ENCODE measurements around the gene HNRNPF. TPM values are rescaled to one million over a fixed set of nuclear protein-coding genes. Genes with fewer than 3 reads are reported as not detected.

The HNRNPF gene
- total RNA-seq, 1 experiment from 2014 or later, result 358 TPM

DNA sequence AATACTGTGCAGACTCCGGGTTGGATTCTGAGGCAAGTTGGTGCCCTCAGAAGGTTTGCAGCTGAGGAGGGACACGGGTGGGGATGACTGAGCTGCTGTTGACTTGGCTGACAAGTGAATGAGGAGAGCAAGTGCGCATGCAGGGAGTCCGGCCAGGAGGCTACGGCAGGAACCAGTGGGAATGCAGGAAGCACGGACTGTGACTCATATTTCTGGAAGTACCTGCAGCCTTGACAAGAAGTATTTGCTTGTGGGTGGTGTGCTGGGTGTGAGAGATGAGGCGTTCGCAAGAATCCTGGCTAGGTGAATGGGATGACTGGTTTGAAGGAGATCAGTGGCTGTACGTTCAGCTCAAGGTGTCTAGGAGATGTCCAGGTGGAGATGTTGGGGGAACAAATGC is 68.4 kb downstream of the HNRNPF start (continued):
- TF ChIP-seq ZNF396 (CRISPR knock-in tag; IDR thresholded peaks at IDR 0.05; ENCODE audit: borderline replicate concordance) (no peak), NFATC4 (CRISPR knock-in tag; IDR thresholded peaks at IDR 0.05) (no peak), EMX1 (CRISPR knock-in tag; IDR thresholded peaks at IDR 0.05) (no peak)
- TF ChIP-seq, protein P1, sequence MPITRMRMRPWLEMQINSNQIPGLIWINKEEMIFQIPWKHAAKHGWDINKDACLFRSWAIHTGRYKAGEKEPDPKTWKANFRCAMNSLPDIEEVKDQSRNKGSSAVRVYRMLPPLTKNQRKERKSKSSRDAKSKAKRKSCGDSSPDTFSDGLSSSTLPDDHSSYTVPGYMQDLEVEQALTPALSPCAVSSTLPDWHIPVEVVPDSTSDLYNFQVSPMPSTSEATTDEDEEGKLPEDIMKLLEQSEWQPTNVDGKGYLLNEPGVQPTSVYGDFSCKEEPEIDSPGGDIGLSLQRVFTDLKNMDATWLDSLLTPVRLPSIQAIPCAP (CRISPR knock-in tag; IDR thresholded peaks at IDR 0.05), result no peak
- TF ChIP-seq, protein P2, sequence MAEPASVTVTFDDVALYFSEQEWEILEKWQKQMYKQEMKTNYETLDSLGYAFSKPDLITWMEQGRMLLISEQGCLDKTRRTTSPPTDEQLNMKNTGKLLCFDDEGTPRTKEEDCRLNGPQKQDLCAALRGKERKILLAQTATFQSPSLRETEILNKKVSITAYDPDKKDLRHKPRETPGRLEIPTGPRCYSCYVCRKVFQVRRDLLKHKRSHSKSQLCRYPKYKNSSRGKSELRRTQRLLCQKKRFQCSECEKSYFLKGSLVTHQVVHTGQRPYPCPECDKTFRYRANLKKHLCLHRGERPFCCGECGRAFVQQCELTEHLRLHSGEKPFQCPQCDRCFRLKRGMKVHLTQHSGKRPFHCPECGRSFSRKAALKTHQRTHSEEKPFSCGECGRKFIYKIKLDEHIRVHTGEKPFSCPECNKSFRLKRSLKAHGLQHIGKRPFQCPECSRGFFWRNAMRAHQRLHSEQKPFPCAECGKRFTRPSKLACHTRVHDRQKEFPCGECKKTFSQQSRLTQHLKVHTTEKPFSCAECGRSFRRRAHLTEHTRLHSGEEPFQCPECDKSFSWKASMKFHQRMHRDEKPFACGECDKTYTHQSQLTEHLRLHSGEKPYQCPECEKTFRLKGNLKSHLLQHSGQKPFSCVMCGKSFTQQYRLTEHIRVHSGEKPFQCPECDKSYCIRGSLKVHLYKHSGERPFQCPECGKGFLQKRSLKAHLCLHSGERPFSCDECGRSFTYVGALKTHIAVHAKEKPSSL (CRISPR knock-in tag; conservative IDR thresholded peaks at IDR 0.05), result no peak
- TF ChIP-seq, protein P3, sequence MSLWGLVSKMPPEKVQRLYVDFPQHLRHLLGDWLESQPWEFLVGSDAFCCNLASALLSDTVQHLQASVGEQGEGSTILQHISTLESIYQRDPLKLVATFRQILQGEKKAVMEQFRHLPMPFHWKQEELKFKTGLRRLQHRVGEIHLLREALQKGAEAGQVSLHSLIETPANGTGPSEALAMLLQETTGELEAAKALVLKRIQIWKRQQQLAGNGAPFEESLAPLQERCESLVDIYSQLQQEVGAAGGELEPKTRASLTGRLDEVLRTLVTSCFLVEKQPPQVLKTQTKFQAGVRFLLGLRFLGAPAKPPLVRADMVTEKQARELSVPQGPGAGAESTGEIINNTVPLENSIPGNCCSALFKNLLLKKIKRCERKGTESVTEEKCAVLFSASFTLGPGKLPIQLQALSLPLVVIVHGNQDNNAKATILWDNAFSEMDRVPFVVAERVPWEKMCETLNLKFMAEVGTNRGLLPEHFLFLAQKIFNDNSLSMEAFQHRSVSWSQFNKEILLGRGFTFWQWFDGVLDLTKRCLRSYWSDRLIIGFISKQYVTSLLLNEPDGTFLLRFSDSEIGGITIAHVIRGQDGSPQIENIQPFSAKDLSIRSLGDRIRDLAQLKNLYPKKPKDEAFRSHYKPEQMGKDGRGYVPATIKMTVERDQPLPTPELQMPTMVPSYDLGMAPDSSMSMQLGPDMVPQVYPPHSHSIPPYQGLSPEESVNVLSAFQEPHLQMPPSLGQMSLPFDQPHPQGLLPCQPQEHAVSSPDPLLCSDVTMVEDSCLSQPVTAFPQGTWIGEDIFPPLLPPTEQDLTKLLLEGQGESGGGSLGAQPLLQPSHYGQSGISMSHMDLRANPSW (CRISPR knock-in tag; conservative IDR thresholded peaks at IDR 0.05; ENCODE audit: low read depth), result no peak
- TF ChIP-seq, protein P4, sequence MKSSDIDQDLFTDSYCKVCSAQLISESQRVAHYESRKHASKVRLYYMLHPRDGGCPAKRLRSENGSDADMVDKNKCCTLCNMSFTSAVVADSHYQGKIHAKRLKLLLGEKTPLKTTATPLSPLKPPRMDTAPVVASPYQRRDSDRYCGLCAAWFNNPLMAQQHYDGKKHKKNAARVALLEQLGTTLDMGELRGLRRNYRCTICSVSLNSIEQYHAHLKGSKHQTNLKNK (CRISPR knock-in tag; IDR thresholded peaks at IDR 0.05), result no peak

DNA sequence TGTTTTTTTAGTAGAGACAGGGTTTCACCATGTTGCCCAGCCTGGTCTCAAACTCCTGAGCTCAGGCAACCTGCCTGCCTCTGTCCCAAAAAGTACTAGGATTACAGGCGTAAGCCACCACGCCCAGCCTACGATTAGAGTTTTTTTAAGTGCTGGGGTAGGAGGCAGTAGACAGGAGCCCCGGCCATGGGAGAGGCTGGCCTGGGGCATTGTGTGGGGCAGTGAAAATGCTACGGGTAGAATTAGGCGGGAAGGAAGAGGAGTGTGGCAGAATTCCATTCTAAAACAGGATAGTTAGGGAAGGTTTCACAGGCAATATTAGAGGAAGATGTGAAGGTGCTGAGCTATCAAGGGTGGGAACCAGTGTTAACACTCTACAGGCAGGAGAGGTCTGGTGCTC is 68.9 kb downstream of the HNRNPF start:
- CTCF ChIA-PET, result no interaction called here
- H3K9me3 Mint-ChIP-seq, result no peaks in the 10 kb centered on the region
- H3K4me3 Mint-ChIP-seq, result no peak overlapping the region
- peaks cover 28% of the 10 kb centered on the region for H3K4me1 Mint-ChIP-seq
- H3K27me3 Mint-ChIP-seq (ENCODE audit: low read depth), result peaks cover 7% of the 10 kb centered on the region
- POLR2A ChIA-PET, result no interaction called here
- H3K27ac Mint-ChIP-seq, result no peak overlapping the region
- no peaks in the 10 kb centered on the region for H3K36me3 Mint-ChIP-seq
- no peak for DNase-seq (ENCODE audit: low spot score)
- ATAC-seq, result no peak
- TF ChIP-seq ZNF423 (CRISPR knock-in tag; IDR thresholded peaks at IDR 0.05) (no peak), GABPB1 (CRISPR knock-in tag; IDR thresholded peaks at IDR 0.05) (no peak)

DNA sequence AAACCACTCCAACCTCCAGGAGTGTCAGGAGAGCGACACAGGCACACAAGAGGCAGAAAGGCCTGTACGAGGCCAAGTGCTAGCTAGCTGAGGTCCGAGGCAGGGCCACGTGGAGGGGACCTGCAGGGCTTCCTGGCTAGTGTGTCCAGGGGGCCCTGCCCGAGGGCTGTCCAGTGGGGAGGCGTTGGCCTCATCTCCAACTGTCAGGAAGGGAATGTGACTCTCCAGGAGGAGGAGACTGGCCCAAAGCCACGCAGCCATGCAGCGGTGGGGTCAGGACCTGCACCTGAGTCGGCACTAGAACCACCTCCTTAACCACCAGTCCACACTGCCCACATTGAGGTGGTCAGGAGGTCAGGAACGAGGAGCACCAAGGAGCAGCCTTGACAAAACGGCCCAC is 69.8 kb downstream of the HNRNPF start:
- Mint-ChIP-seq H3K9me3 (no peaks in the 10 kb centered on the region), H3K4me3 (no peak overlapping the region), H3K4me1 (peaks cover 28% of the 10 kb centered on the region), H3K36me3 (no peaks in the 10 kb centered on the region), H3K27ac (no peak overlapping the region), H3K27me3 (ENCODE audit: low read depth) (peaks cover 7% of the 10 kb centered on the region)
- ChIA-PET POLR2A (no interaction called here), CTCF (interaction anchor here (1.4 to 1.6 kb wide), 2 partner anchors 10 to 118 kb away, joined by 5 to 6 read pairs; no protein-coding TSS in a partner anchor)
- no peak for ATAC-seq
- DNase-seq (ENCODE audit: low spot score), result no peak
- TF ChIP-seq ZNF263 (CRISPR knock-in tag; IDR thresholded peaks at IDR 0.05; ENCODE audit: low read depth) (no peak), RORB (CRISPR knock-in tag; IDR thresholded peaks at IDR 0.05) (no peak), CREM (CRISPR knock-in tag; IDR thresholded peaks at IDR 0.05) (no peak), CBFB (CRISPR knock-in tag; IDR thresholded peaks at IDR 0.05; ENCODE audit: low read depth) (no peak), ESRRA (CRISPR knock-in tag; IDR thresholded peaks at IDR 0.05; ENCODE audit: borderline replicate concordance) (no peak), ZNF396 (CRISPR knock-in tag; IDR thresholded peaks at IDR 0.05; ENCODE audit: borderline replicate concordance) (no peak), ELF4 (CRISPR knock-in tag; IDR thresholded peaks at IDR 0.05; ENCODE audit: low read depth) (no peak), NFATC4 (CRISPR knock-in tag; IDR thresholded peaks at IDR 0.05) (no peak), SP1 (CRISPR knock-in tag; conservative IDR thresholded peaks at IDR 0.05) (no peak)
- TF ChIP-seq, protein P5, sequence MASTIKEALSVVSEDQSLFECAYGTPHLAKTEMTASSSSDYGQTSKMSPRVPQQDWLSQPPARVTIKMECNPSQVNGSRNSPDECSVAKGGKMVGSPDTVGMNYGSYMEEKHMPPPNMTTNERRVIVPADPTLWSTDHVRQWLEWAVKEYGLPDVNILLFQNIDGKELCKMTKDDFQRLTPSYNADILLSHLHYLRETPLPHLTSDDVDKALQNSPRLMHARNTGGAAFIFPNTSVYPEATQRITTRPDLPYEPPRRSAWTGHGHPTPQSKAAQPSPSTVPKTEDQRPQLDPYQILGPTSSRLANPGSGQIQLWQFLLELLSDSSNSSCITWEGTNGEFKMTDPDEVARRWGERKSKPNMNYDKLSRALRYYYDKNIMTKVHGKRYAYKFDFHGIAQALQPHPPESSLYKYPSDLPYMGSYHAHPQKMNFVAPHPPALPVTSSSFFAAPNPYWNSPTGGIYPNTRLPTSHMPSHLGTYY (CRISPR knock-in tag; IDR thresholded peaks at IDR 0.05), result no peak
- TF ChIP-seq, protein P6, sequence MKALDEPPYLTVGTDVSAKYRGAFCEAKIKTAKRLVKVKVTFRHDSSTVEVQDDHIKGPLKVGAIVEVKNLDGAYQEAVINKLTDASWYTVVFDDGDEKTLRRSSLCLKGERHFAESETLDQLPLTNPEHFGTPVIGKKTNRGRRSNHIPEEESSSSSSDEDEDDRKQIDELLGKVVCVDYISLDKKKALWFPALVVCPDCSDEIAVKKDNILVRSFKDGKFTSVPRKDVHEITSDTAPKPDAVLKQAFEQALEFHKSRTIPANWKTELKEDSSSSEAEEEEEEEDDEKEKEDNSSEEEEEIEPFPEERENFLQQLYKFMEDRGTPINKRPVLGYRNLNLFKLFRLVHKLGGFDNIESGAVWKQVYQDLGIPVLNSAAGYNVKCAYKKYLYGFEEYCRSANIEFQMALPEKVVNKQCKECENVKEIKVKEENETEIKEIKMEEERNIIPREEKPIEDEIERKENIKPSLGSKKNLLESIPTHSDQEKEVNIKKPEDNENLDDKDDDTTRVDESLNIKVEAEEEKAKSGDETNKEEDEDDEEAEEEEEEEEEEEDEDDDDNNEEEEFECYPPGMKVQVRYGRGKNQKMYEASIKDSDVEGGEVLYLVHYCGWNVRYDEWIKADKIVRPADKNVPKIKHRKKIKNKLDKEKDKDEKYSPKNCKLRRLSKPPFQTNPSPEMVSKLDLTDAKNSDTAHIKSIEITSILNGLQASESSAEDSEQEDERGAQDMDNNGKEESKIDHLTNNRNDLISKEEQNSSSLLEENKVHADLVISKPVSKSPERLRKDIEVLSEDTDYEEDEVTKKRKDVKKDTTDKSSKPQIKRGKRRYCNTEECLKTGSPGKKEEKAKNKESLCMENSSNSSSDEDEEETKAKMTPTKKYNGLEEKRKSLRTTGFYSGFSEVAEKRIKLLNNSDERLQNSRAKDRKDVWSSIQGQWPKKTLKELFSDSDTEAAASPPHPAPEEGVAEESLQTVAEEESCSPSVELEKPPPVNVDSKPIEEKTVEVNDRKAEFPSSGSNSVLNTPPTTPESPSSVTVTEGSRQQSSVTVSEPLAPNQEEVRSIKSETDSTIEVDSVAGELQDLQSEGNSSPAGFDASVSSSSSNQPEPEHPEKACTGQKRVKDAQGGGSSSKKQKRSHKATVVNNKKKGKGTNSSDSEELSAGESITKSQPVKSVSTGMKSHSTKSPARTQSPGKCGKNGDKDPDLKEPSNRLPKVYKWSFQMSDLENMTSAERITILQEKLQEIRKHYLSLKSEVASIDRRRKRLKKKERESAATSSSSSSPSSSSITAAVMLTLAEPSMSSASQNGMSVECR (CRISPR knock-in tag; IDR thresholded peaks at IDR 0.05; ENCODE audit: borderline replicate concordance), result no peak
- TF ChIP-seq, protein P7, sequence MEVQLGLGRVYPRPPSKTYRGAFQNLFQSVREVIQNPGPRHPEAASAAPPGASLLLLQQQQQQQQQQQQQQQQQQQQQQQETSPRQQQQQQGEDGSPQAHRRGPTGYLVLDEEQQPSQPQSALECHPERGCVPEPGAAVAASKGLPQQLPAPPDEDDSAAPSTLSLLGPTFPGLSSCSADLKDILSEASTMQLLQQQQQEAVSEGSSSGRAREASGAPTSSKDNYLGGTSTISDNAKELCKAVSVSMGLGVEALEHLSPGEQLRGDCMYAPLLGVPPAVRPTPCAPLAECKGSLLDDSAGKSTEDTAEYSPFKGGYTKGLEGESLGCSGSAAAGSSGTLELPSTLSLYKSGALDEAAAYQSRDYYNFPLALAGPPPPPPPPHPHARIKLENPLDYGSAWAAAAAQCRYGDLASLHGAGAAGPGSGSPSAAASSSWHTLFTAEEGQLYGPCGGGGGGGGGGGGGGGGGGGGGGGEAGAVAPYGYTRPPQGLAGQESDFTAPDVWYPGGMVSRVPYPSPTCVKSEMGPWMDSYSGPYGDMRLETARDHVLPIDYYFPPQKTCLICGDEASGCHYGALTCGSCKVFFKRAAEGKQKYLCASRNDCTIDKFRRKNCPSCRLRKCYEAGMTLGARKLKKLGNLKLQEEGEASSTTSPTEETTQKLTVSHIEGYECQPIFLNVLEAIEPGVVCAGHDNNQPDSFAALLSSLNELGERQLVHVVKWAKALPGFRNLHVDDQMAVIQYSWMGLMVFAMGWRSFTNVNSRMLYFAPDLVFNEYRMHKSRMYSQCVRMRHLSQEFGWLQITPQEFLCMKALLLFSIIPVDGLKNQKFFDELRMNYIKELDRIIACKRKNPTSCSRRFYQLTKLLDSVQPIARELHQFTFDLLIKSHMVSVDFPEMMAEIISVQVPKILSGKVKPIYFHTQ (CRISPR knock-in tag; IDR thresholded peaks at IDR 0.05), result no peak
